Measurements from ENCODE around the gene WBP4.

GRCh38 chr13:41079725-41080124, 18.4 kb downstream of the WBP4 start:
- TF ChIP-seq CTCF (IDR thresholded peaks at IDR 0.05) (no peak), POLR2AphosphoS5 (IDR thresholded peaks at IDR 0.05) (no peak), POLR2A (IDR thresholded peaks at IDR 0.05; ENCODE audit: low read depth) (no peak)

Measured in esophagus muscularis mucosa (tissue), 3 donors.